Measurements from ENCODE around the gene BOLA3.

The BOLA3 gene

GRCh38 chr2:74087696-74088095 is 60.0 kb downstream of the BOLA3 start:
- no peak overlapping the region for H3K4me3 ChIP-seq (ENCODE audit: low read depth, low read length)
- H3K27ac ChIP-seq (ENCODE audit: extremely low read depth, low read depth, low read length): no peak overlapping the region
- H3K36me3 ChIP-seq (ENCODE audit: control insufficient read depth in 2 of 2, insufficient read depth in 1 of 2, low read length in 2 of 2): peaks cover 0 to 59% of the 10 kb centered on the region in 2 experiments
- no peaks in the 10 kb centered on the region for H3K9me3 ChIP-seq (ENCODE audit: control insufficient read depth, insufficient read depth, low read depth, low read length)
- H3K4me1 ChIP-seq (ENCODE audit: control insufficient read depth, insufficient read depth, low read length): no peaks in the 10 kb centered on the region
- ChIA-PET CTCF (interaction anchor here (0.6 kb wide), 1 partner anchor 46 kb away, joined by 6 read pairs; no protein-coding TSS in a partner anchor), POLR2A (no interaction called here)
- TF ChIP-seq HOXA7 (CRISPR knock-in tag; IDR thresholded peaks at IDR 0.05; ENCODE audit: borderline replicate concordance) (no peak), ZNF514 (tag by site-specific recombination; IDR thresholded peaks at IDR 0.05) (no peak), ZNF169 (tag by site-specific recombination; IDR thresholded peaks at IDR 0.05) (no peak), ZNF324 (tag by site-specific recombination; IDR thresholded peaks at IDR 0.05) (no peak), RBAK (tag by site-specific recombination; IDR thresholded peaks at IDR 0.05) (no peak), KLF8 (tag by site-specific recombination; IDR thresholded peaks at IDR 0.05) (no peak), SCRT1 (tag by site-specific recombination; IDR thresholded peaks at IDR 0.05; ENCODE audit: borderline replicate concordance) (no peak), ZNF677 (tag by site-specific recombination; IDR thresholded peaks at IDR 0.05) (no peak), ZNF184 (tag by site-specific recombination; IDR thresholded peaks at IDR 0.05) (no peak), ZNF248 (tag by site-specific recombination; IDR thresholded peaks at IDR 0.05) (no peak)
- TF ChIP-seq, protein P1, sequence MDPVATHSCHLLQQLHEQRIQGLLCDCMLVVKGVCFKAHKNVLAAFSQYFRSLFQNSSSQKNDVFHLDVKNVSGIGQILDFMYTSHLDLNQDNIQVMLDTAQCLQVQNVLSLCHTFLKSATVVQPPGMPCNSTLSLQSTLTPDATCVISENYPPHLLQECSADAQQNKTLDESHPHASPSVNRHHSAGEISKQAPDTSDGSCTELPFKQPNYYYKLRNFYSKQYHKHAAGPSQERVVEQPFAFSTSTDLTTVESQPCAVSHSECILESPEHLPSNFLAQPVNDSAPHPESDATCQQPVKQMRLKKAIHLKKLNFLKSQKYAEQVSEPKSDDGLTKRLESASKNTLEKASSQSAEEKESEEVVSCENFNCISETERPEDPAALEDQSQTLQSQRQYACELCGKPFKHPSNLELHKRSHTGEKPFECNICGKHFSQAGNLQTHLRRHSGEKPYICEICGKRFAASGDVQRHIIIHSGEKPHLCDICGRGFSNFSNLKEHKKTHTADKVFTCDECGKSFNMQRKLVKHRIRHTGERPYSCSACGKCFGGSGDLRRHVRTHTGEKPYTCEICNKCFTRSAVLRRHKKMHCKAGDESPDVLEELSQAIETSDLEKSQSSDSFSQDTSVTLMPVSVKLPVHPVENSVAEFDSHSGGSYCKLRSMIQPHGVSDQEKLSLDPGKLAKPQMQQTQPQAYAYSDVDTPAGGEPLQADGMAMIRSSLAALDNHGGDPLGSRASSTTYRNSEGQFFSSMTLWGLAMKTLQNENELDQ (tag by site-specific recombination; IDR thresholded peaks at IDR 0.05; ENCODE audit: low read depth): no peak
- TF ChIP-seq, protein P2, sequence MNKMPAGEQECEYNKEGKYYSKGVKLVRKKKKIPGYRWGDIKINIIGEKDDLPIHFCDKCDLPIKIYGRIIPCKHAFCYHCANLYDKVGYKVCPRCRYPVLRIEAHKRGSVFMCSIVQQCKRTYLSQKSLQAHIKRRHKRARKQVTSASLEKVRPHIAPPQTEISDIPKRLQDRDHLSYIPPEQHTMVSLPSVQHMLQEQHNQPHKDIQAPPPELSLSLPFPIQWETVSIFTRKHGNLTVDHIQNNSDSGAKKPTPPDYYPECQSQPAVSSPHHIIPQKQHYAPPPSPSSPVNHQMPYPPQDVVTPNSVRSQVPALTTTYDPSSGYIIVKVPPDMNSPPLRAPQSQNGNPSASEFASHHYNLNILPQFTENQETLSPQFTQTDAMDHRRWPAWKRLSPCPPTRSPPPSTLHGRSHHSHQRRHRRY (tag by site-specific recombination; IDR thresholded peaks at IDR 0.05): no peak

- H3K4me3 ChIP-seq (ENCODE audit: low read depth, low read length): no peak overlapping the region
- POLR2A ChIA-PET: no interaction called here
- no peaks in the 10 kb centered on the region for H3K4me1 ChIP-seq (ENCODE audit: control insufficient read depth, insufficient read depth, low read length)
- H3K9me3 ChIP-seq (ENCODE audit: control insufficient read depth, insufficient read depth, low read depth, low read length): no peaks in the 10 kb centered on the region
- no peak for TF ChIP-seq ZNF449 (tag by site-specific recombination; IDR thresholded peaks at IDR 0.05)
- TF ChIP-seq ZNF223 (tag by site-specific recombination; IDR thresholded peaks at IDR 0.05): no peak
- no peak for TF ChIP-seq ZNF391 (tag by site-specific recombination; IDR thresholded peaks at IDR 0.05; ENCODE audit: borderline replicate concordance, low read depth)
- no peak for TF ChIP-seq EGR2 (tag by site-specific recombination; IDR thresholded peaks at IDR 0.05; ENCODE audit: low read depth)
- TF ChIP-seq GLIS2 (tag by site-specific recombination; IDR thresholded peaks at IDR 0.05): no peak
- no peak for TF ChIP-seq ZBTB1 (tag by site-specific recombination; IDR thresholded peaks at IDR 0.05)
- no peak for TF ChIP-seq ZNF639 (tag by site-specific recombination; IDR thresholded peaks at IDR 0.05)
- TF ChIP-seq ZNF184 (tag by site-specific recombination; IDR thresholded peaks at IDR 0.05): no peak
- no peak for TF ChIP-seq INSM2 (tag by site-specific recombination; IDR thresholded peaks at IDR 0.05)
- TF ChIP-seq BCL11A (tag by site-specific recombination; IDR thresholded peaks at IDR 0.05; ENCODE audit: low read depth): no peak
- H3K27ac ChIP-seq (ENCODE audit: extremely low read depth, low read depth, low read length): no peak overlapping the region
- CTCF ChIA-PET: interaction anchor here (0.7 kb wide), 1 partner anchor 164 kb away, joined by 3 read pairs; no protein-coding TSS in a partner anchor
- peaks cover 0 to 54% of the 10 kb centered on the region in 2 experiments for H3K36me3 ChIP-seq (ENCODE audit: control insufficient read depth in 2 of 2, insufficient read depth in 1 of 2, low read length in 2 of 2)
Measured at GRCh38 chr2:74086021-74086420, 61.7 kb downstream of the BOLA3 start.
